Liver (tissue), 9 donors: ENCODE measurements around the gene BATF. TPM values are rescaled to one million over a fixed set of nuclear protein-coding genes. Genes with fewer than 3 reads are reported as not detected.

Source experiments
- DNase-seq: peaks from one replicate; pipeline ENCODE4 v3.0.0-alpha.2; 2017; ENCODE audit warnings: low spot score
- H3K27ac ChIP-seq, 2 donors: one replicate each; pipeline ENCODE4 v1.7.0; 2013; ENCODE audit warnings: inconsistent platforms in 2 of 2, low read length in 2 of 2, control low read depth in 1 of 2, low read depth in 1 of 2, mild to moderate bottlenecking in 1 of 2
- H3K27me3 ChIP-seq, 4 donors: one replicate each; pipeline versions ENCODE4 v1.6.1 to v1.7.0; 2013; ENCODE audit warnings: low read length in 3 of 4, inconsistent platforms in 1 of 4, mild to moderate bottlenecking in 1 of 4, moderate library complexity in 1 of 4; ENCODE audit not compliant: control insufficient read depth in 4 of 4, insufficient read depth in 4 of 4
- H3K36me3 ChIP-seq, 4 donors: one replicate each; pipeline versions ENCODE4 v1.6.1 to v1.7.0; 2013; ENCODE audit warnings: low read length in 3 of 4, mild to moderate bottlenecking in 3 of 4, low read depth in 1 of 4, moderate library complexity in 1 of 4; ENCODE audit not compliant: control insufficient read depth in 4 of 4, insufficient read depth in 3 of 4
- H3K4me1 ChIP-seq, 4 donors: one replicate each; pipeline versions ENCODE4 v1.6.1 to v1.7.0; 2013; ENCODE audit warnings: low read length in 3 of 4, mild to moderate bottlenecking in 3 of 4, moderate library complexity in 1 of 4; ENCODE audit not compliant: control insufficient read depth in 4 of 4, insufficient read depth in 4 of 4
- H3K4me3 ChIP-seq, 3 donors: one replicate each; pipeline versions ENCODE4 v1.6.1 to v1.7.0; 2013; ENCODE audit warnings: low read length in 3 of 3, control low read depth in 1 of 3, low read depth in 1 of 3, mild to moderate bottlenecking in 1 of 3
- H3K9ac ChIP-seq, 2 donors: one replicate each; pipeline ENCODE4 v1.7.0; 2013; ENCODE audit warnings: low read length in 2 of 2, mild to moderate bottlenecking in 2 of 2, moderate library complexity in 2 of 2, control low read depth in 1 of 2, low read depth in 1 of 2
- H3K9me3 ChIP-seq, 4 donors: one replicate each; pipeline versions ENCODE4 v1.6.1 to v1.7.0; 2013; ENCODE audit warnings: low read length in 3 of 4; ENCODE audit not compliant: control insufficient read depth in 4 of 4
- ATF3 ChIP-seq: IDR thresholded peaks from 2 replicates; pipeline ENCODE4 v1.6.1; 2016; ENCODE audit warnings: antibody characterized with exemption
- EGR1 ChIP-seq, 2 donors: IDR thresholded peaks; 2 replicates each; pipeline ENCODE4 v1.6.1; 2016 to 2018; ENCODE audit warnings: antibody characterized with exemption in 2 of 2, low read depth in 2 of 2
- FOXA1 ChIP-seq: IDR thresholded peaks from 2 replicates; pipeline ENCODE4 v1.6.1; 2016; ENCODE audit warnings: antibody characterized with exemption
- FOXA2 ChIP-seq: IDR thresholded peaks from 2 replicates; pipeline ENCODE4 v1.6.1; 2016; ENCODE audit warnings: antibody characterized with exemption
- GABPA ChIP-seq, 2 donors: IDR thresholded peaks in 1 of 2; conservative IDR thresholded peaks in 1 of 2; 2 replicates each; pipeline ENCODE4 v1.6.1; 2016; ENCODE audit warnings: antibody characterized with exemption in 2 of 2, mild to moderate bottlenecking in 1 of 2, moderate library complexity in 1 of 2
- HNF4A ChIP-seq, 2 donors: conservative IDR thresholded peaks; 2 replicates each; pipeline ENCODE4 v1.6.1; 2016; ENCODE audit warnings: antibody characterized with exemption in 2 of 2, mild to moderate bottlenecking in 2 of 2
- HNF4G ChIP-seq: IDR thresholded peaks from 2 replicates; pipeline ENCODE4 v1.6.1; 2016; ENCODE audit warnings: antibody characterized with exemption
- JUND ChIP-seq, 2 donors: IDR thresholded peaks; 2 replicates each; pipeline ENCODE4 v1.6.1; 2016; ENCODE audit warnings: antibody characterized with exemption in 2 of 2
- MAX ChIP-seq: IDR thresholded peaks from 2 replicates; pipeline ENCODE4 v1.6.1; 2016; ENCODE audit warnings: antibody characterized with exemption
- NR2F2 ChIP-seq: IDR thresholded peaks from 2 replicates; pipeline ENCODE4 v1.6.1; 2016; ENCODE audit warnings: antibody characterized with exemption
- RAD21 ChIP-seq, 2 donors: IDR thresholded peaks; 2 replicates each; pipeline ENCODE4 v1.6.1; 2016; ENCODE audit warnings: antibody characterized with exemption in 2 of 2, mild to moderate bottlenecking in 2 of 2
- REST ChIP-seq: IDR thresholded peaks from 2 replicates; pipeline ENCODE4 v1.6.1; 2016; ENCODE audit warnings: antibody characterized with exemption, mild to moderate bottlenecking
- RXRA ChIP-seq, 2 donors: IDR thresholded peaks; 2 replicates each; pipeline ENCODE4 v1.6.1; 2017 to 2018; ENCODE audit warnings: antibody characterized with exemption in 2 of 2, mild to moderate bottlenecking in 1 of 2
- SP1 ChIP-seq: IDR thresholded peaks from 2 replicates; pipeline ENCODE4 v1.6.1; 2018; ENCODE audit warnings: antibody characterized with exemption, mild to moderate bottlenecking
- TAF1 ChIP-seq: conservative IDR thresholded peaks from 2 replicates; pipeline ENCODE4 v1.6.1; 2016; ENCODE audit warnings: antibody characterized with exemption, mild to moderate bottlenecking
- YY1 ChIP-seq: IDR thresholded peaks from 2 replicates; pipeline ENCODE4 v1.6.1; 2016; ENCODE audit warnings: antibody characterized with exemption, mild to moderate bottlenecking
- WGBS: extraction: QIAGEN DNeasy Blood & Tissue Kit; methylation state at CpG from one replicate; pipeline ENCODE4 v1.1.7; 2013; 5-methylcytosine and 5-hydroxymethylcytosine counted together
- polyA plus RNA-seq, 2 donors: library from polyadenylated mRNA; stranded (reverse) in 1 of 2; unstranded in 1 of 2; fragments of 200-250 nt in 1 of 2; fragments of >200 nt in 1 of 2; fragmentation: Nextera tagmentation in 1 of 2; extraction: Ambion mirVana in 1 of 2; gene quantifications; one replicate each; pipeline versions ENCODE4 v1.2.1 to v1.2.3, GENCODE V29; 2013 to 2015
- total RNA-seq, 2 donors: library from RNA; depleted of rRNA; stranded (reverse); fragments of >200 nt; gene quantifications; one replicate each; pipeline ENCODE4 v1.2.3, GENCODE V29; 2014
- TF ChIP-seq, protein P1 (sequence below): fragments of 150-350 bp; IDR thresholded peaks from 2 replicates; pipeline ENCODE4 v1.5.1; 2017; ENCODE audit warnings: improper control_type of control experiment, low read depth, low read length; ENCODE audit not compliant: missing input control
- TF ChIP-seq, protein P2 (sequence below): IDR thresholded peaks from 2 replicates; pipeline ENCODE4 v1.6.1; 2016; ENCODE audit warnings: antibody characterized with exemption
- donor health status: healthy.
- donor health status: healthy.
- donor health status: healthy.
- donor health status: healthy.
- donor health status: healthy.

BATF gene
- total and polyA plus RNA-seq, 4 donors: 0.77 to 2.1 (median 1.0) TPM

DNA sequence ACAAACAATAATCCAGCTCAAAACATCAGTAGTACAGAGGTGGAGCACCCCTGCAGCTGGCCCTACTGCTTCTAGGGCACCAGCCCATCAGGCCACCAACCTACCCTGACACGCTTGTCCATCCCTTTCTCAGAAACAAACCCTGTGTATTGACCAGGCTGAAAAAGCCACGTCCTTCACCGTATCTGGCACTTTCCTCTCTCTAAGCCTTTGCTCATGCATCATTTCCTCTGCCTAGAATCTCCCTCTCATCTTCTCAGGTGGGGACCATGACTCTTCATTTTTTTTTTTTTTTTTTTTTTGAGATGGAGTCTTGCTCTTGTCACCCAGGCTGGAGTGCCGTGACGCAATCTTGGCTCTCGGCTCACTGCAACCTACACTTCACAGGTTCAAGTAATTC, 30.9 kb downstream of the BATF start:
- H3K4me1 ChIP-seq: peaks cover 0 to 4% (median 0%) of the 10 kb centered on the region in 4 donors
- no peak overlapping the region for H3K27ac ChIP-seq
- WGBS: 98% methylated on average over 6 of the region's 6 CpGs
- no peaks in the 10 kb centered on the region for H3K36me3 ChIP-seq
- no peak for DNase-seq
- H3K4me3 ChIP-seq: no peak overlapping the region
- no peak overlapping the region for H3K9ac ChIP-seq
- peaks cover 0 to 6% (median under 1%) of the 10 kb centered on the region in 4 donors for H3K9me3 ChIP-seq
- no peaks in the 10 kb centered on the region for H3K27me3 ChIP-seq
- TF ChIP-seq EGR1 (IDR thresholded peaks at IDR 0.05; ENCODE audit: low read depth in 2 of 2): no peak
- no peak for TF ChIP-seq NR2F2
- TF ChIP-seq RXRA (IDR thresholded peaks at IDR 0.05): no peak
- no peak for TF ChIP-seq GABPA (IDR thresholded peaks at IDR 0.05 in 1 of 2, conservative IDR thresholded peaks at IDR 0.05 in 1 of 2)
- TF ChIP-seq, protein P1, sequence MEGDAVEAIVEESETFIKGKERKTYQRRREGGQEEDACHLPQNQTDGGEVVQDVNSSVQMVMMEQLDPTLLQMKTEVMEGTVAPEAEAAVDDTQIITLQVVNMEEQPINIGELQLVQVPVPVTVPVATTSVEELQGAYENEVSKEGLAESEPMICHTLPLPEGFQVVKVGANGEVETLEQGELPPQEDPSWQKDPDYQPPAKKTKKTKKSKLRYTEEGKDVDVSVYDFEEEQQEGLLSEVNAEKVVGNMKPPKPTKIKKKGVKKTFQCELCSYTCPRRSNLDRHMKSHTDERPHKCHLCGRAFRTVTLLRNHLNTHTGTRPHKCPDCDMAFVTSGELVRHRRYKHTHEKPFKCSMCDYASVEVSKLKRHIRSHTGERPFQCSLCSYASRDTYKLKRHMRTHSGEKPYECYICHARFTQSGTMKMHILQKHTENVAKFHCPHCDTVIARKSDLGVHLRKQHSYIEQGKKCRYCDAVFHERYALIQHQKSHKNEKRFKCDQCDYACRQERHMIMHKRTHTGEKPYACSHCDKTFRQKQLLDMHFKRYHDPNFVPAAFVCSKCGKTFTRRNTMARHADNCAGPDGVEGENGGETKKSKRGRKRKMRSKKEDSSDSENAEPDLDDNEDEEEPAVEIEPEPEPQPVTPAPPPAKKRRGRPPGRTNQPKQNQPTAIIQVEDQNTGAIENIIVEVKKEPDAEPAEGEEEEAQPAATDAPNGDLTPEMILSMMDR: no peak
- TF ChIP-seq SP1: no peak
- no peak for TF ChIP-seq HNF4A (conservative IDR thresholded peaks at IDR 0.05)
- TF ChIP-seq RAD21 (IDR thresholded peaks at IDR 0.05): no peak
- no peak for TF ChIP-seq FOXA2
- no peak for TF ChIP-seq FOXA1
- TF ChIP-seq REST: no peak
- TF ChIP-seq TAF1: no peak
- TF ChIP-seq HNF4G: no peak
- no peak for TF ChIP-seq ATF3
- TF ChIP-seq JUND (IDR thresholded peaks at IDR 0.05): no peak
- TF ChIP-seq, protein P2, sequence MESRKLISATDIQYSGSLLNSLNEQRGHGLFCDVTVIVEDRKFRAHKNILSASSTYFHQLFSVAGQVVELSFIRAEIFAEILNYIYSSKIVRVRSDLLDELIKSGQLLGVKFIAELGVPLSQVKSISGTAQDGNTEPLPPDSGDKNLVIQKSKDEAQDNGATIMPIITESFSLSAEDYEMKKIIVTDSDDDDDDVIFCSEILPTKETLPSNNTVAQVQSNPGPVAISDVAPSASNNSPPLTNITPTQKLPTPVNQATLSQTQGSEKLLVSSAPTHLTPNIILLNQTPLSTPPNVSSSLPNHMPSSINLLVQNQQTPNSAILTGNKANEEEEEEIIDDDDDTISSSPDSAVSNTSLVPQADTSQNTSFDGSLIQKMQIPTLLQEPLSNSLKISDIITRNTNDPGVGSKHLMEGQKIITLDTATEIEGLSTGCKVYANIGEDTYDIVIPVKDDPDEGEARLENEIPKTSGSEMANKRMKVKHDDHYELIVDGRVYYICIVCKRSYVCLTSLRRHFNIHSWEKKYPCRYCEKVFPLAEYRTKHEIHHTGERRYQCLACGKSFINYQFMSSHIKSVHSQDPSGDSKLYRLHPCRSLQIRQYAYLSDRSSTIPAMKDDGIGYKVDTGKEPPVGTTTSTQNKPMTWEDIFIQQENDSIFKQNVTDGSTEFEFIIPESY: no peak
- no peak for TF ChIP-seq YY1
- no peak for TF ChIP-seq MAX
